Daoy (cell line): ENCODE measurements around the gene MAGI1. TPM values are rescaled to one million over a fixed set of nuclear protein-coding genes. Genes with fewer than 3 reads are reported as not detected.
"Not testable (repeated sequence)": the region's sequence is repeated elsewhere in the genome, so short reads cannot be mapped to it uniquely, and the experiment has no call there.

ENCODE experiments used
- DNase-seq: peaks from one replicate; pipeline ENCODE4 v3.0.0-alpha.2; 2015; ENCODE audit warnings: low read depth
- total RNA-seq: library from RNA; depleted of rRNA; stranded (reverse); fragments of >200 nt; shearing (Covaris generic); gene quantifications from 2 replicates; pipeline ENCODE4 v1.2.3, GENCODE V29; 2014

Gene MAGI1
- total RNA-seq, 1 experiment from 2014 or later, result 7.1 TPM

GRCh38 chr3:65877160-65877559 lies 161.6 kb downstream of the MAGI1 start:
- no peak for DNase-seq

- DNase-seq, result no peak
These were observed 162.7 kb downstream of the MAGI1 start for GRCh38 chr3:65876028-65876420.

GRCh38 chr3:65875393-65876027 lies 163.2 kb downstream of the MAGI1 start:
- no peak for DNase-seq

GRCh38 chr3:65873869-65874268 lies 164.8 kb downstream of the MAGI1 start:
- no peak for DNase-seq

GRCh38 chr3:65873028-65873427 lies 165.7 kb downstream of the MAGI1 start:
- no peak for DNase-seq

GRCh38 chr3:65871305-65872141 lies 167.2 kb downstream of the MAGI1 start:
- DNase-seq, result peak; percentile 29

- DNase-seq, result no peak
These were observed 168.9 kb downstream of the MAGI1 start for GRCh38 chr3:65869798-65870197.

- DNase-seq, result no peak
These were observed 171.1 kb downstream of the MAGI1 start for GRCh38 chr3:65867463-65868210.

GRCh38 chr3:65864357-65864904 lies 174.3 kb downstream of the MAGI1 start:
- no peak for DNase-seq

- DNase-seq, result no peak
These were observed 177.0 kb downstream of the MAGI1 start for GRCh38 chr3:65861718-65862117.

GRCh38 chr3:65859612-65860011 lies 179.1 kb downstream of the MAGI1 start:
- not testable (repeated sequence) for DNase-seq

- no peak for DNase-seq
These were observed 180.0 kb downstream of the MAGI1 start for GRCh38 chr3:65858749-65859148.

GRCh38 chr3:65857327-65857726 lies 181.4 kb downstream of the MAGI1 start:
- no peak for DNase-seq

- DNase-seq, result no peak
These were observed 181.8 kb downstream of the MAGI1 start for GRCh38 chr3:65856907-65857306.

- DNase-seq, result peak; percentile 17
These were observed 183.2 kb downstream of the MAGI1 start for GRCh38 chr3:65855370-65856100.

GRCh38 chr3:65854606-65855304 lies 184.0 kb downstream of the MAGI1 start:
- peak; percentile 34 for DNase-seq

- no peak for DNase-seq
These were observed 186.9 kb downstream of the MAGI1 start for GRCh38 chr3:65851827-65852226.

- DNase-seq, result no peak
These were observed 188.5 kb downstream of the MAGI1 start for GRCh38 chr3:65850261-65850660.

GRCh38 chr3:65848024-65848423 lies 190.7 kb downstream of the MAGI1 start:
- no peak for DNase-seq

GRCh38 chr3:65846936-65847335 lies 191.8 kb downstream of the MAGI1 start:
- no peak for DNase-seq

GRCh38 chr3:65844370-65844769 lies 194.3 kb downstream of the MAGI1 start:
- no peak for DNase-seq
